GM19193 (cell line): ENCODE measurements around the gene CAPSL.

ENCODE experiments used
- POLR2A ChIP-seq: IDR thresholded peaks from 4 replicates; pipeline ENCODE4 v1.6.1; 2011; ENCODE audit not compliant: insufficient read depth, insufficient read length; ENCODE audit errors: extremely low read depth

Gene CAPSL

DNA sequence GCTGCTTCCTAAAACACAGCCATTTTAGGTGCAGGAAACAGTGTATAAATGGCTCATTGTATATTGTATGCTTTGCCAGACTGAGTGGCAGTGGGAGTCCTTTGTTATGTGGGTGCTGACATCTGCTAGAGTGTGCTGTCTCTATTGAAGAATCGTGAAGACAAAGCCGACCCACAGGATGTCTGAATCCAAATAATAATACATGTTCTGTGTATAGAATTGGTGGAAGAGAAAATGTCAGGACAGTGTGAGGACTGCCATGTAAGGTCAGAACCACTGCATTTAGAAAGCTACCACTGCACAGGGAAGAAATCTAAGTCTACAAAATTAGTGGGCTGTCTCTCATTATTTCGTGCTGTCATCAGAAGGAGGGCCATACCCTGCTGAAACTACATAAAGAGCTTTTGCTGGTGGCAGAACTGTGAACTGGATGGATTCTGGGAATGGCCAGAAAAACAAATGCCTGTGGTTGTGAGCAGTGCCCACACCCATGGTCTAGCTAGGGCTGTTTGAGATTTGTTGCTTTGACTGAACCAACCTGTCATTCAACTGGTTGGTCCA, 79.2 kb downstream of the CAPSL start:
- TF ChIP-seq POLR2A: no peak

DNA sequence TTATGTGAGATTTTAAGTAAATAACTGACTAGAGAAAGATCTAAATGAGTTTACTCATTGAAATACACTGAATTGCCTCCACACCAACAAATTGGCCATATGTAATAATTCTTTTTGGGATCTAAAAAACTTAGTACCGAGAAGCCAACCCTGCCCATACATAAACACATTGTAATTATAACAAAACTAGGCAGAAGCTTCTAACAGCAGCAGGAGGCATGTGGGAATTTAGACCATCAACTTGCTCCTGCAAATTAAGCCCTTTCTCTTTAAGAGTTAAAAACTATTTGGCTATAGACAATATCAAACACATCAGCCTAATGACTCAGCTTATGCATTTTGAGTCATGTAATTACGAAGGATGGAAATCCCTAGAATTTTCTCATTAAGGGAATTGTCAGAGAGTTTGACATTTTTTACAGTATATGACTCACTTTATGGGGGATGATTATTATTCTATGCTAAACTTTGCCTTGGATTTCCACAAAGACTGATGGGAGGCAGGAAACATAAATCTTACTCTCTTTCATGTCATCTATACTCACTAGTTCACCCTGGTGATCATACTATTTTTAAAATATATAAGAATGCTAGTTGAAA, 80.7 kb downstream of the CAPSL start:
- TF ChIP-seq POLR2A: no peak

DNA sequence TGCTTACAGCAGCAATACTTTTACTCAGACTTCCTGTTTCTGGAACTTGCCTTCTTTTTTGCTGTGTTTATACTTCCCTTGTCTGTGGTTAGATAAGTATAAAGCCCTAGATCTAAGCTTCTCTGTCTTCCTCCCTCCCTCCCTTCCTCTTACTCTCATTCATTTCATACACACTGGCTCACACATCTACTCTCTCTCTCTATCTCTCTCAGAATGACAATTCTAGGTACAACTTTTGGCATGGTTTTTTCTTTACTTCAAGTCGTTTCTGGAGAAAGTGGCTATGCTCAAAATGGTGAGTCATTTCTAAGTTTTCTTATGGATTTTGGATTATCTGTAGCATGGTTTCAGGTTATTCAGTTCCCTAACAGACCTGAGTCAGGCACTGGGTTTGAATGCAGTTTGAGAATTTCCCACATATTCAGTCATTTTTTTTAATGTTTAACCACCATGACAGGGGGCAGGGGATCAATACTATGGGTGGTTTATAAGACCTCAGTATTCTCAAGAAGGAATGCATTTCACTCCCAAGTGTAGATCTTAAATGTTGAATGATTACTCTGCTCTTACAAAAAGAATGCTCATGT, 81.6 kb downstream of the CAPSL start, which contains the start of gene IL7R:
TSS of gene IL7R (plus strand) at position 127 of the 587 bp plus-strand sequence. CDS start at position 214, 87 bp downstream.
- no peak for TF ChIP-seq POLR2A

DNA sequence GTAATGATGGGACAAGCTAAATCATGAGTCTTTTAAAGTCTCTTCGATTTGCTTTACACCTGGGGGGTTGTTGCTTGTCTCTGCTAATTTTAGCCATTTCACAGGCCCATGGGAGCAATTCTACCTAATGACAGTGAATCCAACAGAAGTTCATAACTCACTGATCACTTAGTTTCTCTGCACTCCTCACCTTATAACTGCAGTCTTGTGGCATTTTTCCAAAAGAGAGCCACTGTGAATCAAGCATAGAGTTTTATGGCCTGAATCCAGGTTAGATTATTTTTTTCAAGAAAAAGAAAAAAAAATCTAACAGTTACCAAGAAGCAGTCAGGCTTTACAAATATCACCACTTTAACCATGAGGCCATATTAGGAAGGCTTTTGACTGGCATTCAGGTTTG, 83.2 kb downstream of the CAPSL start:
- no peak for TF ChIP-seq POLR2A
